Measurements from ENCODE around the gene LTBR. TPM values are rescaled to one million over a fixed set of nuclear protein-coding genes. Genes with fewer than 3 reads are reported as not detected.

LTBR gene
- polyA plus RNA-seq, 3 donors, result 56.4 to 108 (median 60.6) TPM

DNA sequence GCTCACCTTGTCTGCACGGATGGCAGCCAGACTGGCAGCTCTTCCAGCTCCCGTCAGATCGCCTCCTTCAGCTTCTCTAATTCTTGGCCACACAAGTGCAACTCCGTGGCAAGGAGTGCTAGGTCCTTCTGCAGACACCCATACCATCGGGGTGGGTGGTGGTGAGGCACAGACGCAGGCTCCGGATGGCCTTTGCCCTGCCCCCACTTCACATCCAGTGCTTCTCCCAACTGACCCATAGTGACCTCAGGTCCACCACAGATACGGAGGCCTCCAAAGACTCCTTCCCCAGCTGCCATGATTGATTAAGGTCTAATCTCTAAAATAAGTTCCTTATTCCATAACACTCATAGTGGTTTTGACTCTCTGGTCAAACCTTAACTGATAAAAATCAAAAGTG, 40.9 kb downstream of the LTBR start:
- Mint-ChIP-seq H3K4me1 (peaks cover 20% of the 10 kb centered on the region), H3K36me3 (no peaks in the 10 kb centered on the region), H3K9me3 (no peaks in the 10 kb centered on the region), H3K27me3 (ENCODE audit: low read depth in 3 of 3) (peaks cover 0 to 4% (median 0%) of the 10 kb centered on the region in 3 donors), H3K4me3 (no peak overlapping the region), H3K27ac (peak overlapping the region in 1 of 7 donors; percentile 10)
- no peak for TF ChIP-seq CTCF (IDR thresholded peaks at IDR 0.05)
- Histone ChIP-seq H3K27ac (ENCODE audit: low read depth in 1 of 2, low read length in 2 of 2) (no peak overlapping the region), H3K4me3 (replicated peaks in 1 of 3; ENCODE audit: low read depth in 2 of 3, low read length in 3 of 3) (no peak overlapping the region), H3K4me2 (replicated peaks; ENCODE audit: extremely low read depth, low read length, poor library complexity, severe bottlenecking) (no peak overlapping the region), H3K79me2 (ENCODE audit: insufficient read depth, low read length) (no peaks in the 10 kb centered on the region), H2AFZ (ENCODE audit: insufficient read depth, low read depth, low read length, poor library complexity, severe bottlenecking) (no peak overlapping the region), H3K36me3 (replicated peaks in 1 of 2; ENCODE audit: control insufficient read depth in 1 of 2, insufficient read depth in 2 of 2, low read length in 2 of 2) (no peaks in the 10 kb centered on the region), H3K9me3 (replicated peaks in 1 of 2; ENCODE audit: control insufficient read depth in 1 of 2, insufficient read depth in 1 of 2, low read length in 2 of 2) (no peaks in the 10 kb centered on the region), H3K27me3 (ENCODE audit: control insufficient read depth in 2 of 2, insufficient read depth in 2 of 2, low read length in 2 of 2) (no peaks in the 10 kb centered on the region), H3K4me1 (ENCODE audit: control insufficient read depth in 1 of 2, insufficient read depth in 2 of 2, low read length in 2 of 2) (peaks cover 21 to 29% of the 10 kb centered on the region in 2 donors), H3K9ac (ENCODE audit: insufficient read depth, low read length, poor library complexity, severe bottlenecking) (no peak overlapping the region), H4K20me1 (ENCODE audit: insufficient read depth, low read length) (no peaks in the 10 kb centered on the region)
- DNase-seq, result no peak
- 84% methylated on average over 6 of the region's 8 CpGs for WGBS (ENCODE audit: insufficient coverage)
- intact Hi-C loops (cut with micrococcal nuclease), result loop anchor here in 1 of 2 donors (5.0 kb wide), 2 partner anchors 37 to 117 kb away; no protein-coding TSS in a partner anchor

DNA sequence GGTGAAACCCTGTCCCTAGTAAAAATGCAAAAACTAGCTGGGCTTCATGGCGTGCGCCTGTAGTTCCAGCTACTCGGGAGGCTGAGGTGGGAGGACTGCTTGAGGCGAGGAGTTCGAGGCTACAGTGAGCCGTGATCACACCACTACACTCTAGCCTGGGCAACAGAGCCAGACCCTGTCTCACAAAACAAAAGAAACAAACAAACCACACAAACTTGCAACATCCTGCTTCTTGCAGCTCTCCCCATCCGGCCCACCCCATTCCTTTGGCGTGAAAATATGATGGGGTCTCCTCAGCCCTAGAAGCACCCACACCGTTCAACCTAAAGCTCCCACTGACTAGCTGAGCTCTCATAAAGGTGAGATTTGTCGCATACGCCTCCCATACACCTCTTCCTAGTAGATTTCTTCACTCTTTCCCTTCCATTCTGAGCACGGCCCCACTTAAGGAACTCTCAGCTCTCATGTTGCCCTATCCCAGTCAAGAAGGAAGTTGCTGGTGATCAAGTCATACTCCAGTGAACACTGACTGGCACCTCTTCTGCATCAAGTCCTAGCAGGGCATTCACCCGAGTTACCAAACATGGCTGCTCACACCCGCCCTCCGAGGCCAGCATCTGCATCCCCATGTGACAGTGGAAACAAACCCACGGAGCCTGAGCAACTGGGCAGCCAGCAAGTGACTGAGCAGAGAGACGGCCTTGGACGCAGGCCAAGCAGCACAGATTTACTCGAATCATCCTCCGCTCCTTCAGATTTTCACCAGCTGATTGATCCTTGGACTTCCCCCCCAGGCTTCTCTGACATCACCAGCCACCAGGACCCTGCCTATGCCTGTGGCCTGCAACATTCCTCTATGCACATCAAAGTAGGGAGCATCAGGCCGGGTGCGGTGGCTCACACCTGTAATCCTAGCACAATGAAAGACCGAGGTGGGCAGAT, 41.9 kb downstream of the LTBR start:
- Histone ChIP-seq H2AFZ (ENCODE audit: insufficient read depth, low read depth, low read length, poor library complexity, severe bottlenecking) (peak overlapping the region; percentile 16), H3K27me3 (ENCODE audit: control insufficient read depth in 2 of 2, insufficient read depth in 2 of 2, low read length in 2 of 2) (no peaks in the 10 kb centered on the region), H4K20me1 (ENCODE audit: insufficient read depth, low read length) (no peaks in the 10 kb centered on the region), H3K9me3 (replicated peaks in 1 of 2; ENCODE audit: control insufficient read depth in 1 of 2, insufficient read depth in 1 of 2, low read length in 2 of 2) (no peaks in the 10 kb centered on the region), H3K4me1 (ENCODE audit: control insufficient read depth in 1 of 2, insufficient read depth in 2 of 2, low read length in 2 of 2) (peaks cover 31 to 39% of the 10 kb centered on the region in 2 donors), H3K79me2 (ENCODE audit: insufficient read depth, low read length) (no peaks in the 10 kb centered on the region), H3K27ac (ENCODE audit: low read depth in 1 of 2, low read length in 2 of 2) (peak overlapping the region; percentile 20 to 27), H3K36me3 (replicated peaks in 1 of 2; ENCODE audit: control insufficient read depth in 1 of 2, insufficient read depth in 2 of 2, low read length in 2 of 2) (no peaks in the 10 kb centered on the region), H3K9ac (ENCODE audit: insufficient read depth, low read length, poor library complexity, severe bottlenecking) (no peak overlapping the region), H3K4me2 (replicated peaks; ENCODE audit: extremely low read depth, low read length, poor library complexity, severe bottlenecking) (no peak overlapping the region), H3K4me3 (replicated peaks in 1 of 3; ENCODE audit: low read depth in 2 of 3, low read length in 3 of 3) (no peak overlapping the region)
- H3K27ac Mint-ChIP-seq, result peak overlapping the region; percentile 57 to 84 (median 74)
- peak; percentile 33 to 77 (median 38) for DNase-seq
- intact Hi-C loops (cut with micrococcal nuclease), result loop anchor here in 1 of 2 donors (5.0 kb wide), 1 partner anchor 36 kb away; no protein-coding TSS in a partner anchor
- 68% methylated on average over 18 of the region's 23 CpGs for WGBS (ENCODE audit: insufficient coverage)
- peak overlapping the region in 1 of 2 donors; percentile 73 for H3K4me3 Mint-ChIP-seq
- H3K4me1 Mint-ChIP-seq, result peaks cover 30% of the 10 kb centered on the region
- peaks cover 0 to 4% (median 0%) of the 10 kb centered on the region in 3 donors for H3K27me3 Mint-ChIP-seq (ENCODE audit: low read depth in 3 of 3)
- H3K9me3 Mint-ChIP-seq, result no peaks in the 10 kb centered on the region
- H3K36me3 Mint-ChIP-seq, result no peaks in the 10 kb centered on the region
- no peak for TF ChIP-seq CTCF (IDR thresholded peaks at IDR 0.05)

Measured in CD14-positive monocyte (primary cell).